ENCODE measurements around the gene PRRT2.
"Not testable (repeated sequence)": the region's sequence is repeated elsewhere in the genome, so short reads cannot be mapped to it uniquely, and the experiment has no call there.

The PRRT2 gene

GRCh38 chr16:29811896-29812665 is at the start of gene PRRT2:
Gene PRRT2, plus strand, starts transcription at chr16:29812193. Its CDS starts 862 bp downstream, at chr16:29813055.
- peak; percentile 53 for DNase-seq

- DNase-seq = no peak
Measured at GRCh38 chr16:29763326-29763725, 48.7 kb upstream of the PRRT2 start.

- DNase-seq = no peak
Measured at GRCh38 chr16:29765167-29766032, 46.6 kb upstream of the PRRT2 start.

GRCh38 chr16:29766571-29766970 is 45.4 kb upstream of the PRRT2 start:
- DNase-seq = no peak

- no peak for DNase-seq
Measured at GRCh38 chr16:29767062-29767461, 44.9 kb upstream of the PRRT2 start.

- DNase-seq = no peak
Measured at GRCh38 chr16:29769507-29769906, 42.5 kb upstream of the PRRT2 start.

- DNase-seq = no peak
Measured at GRCh38 chr16:29770250-29770929, 41.6 kb upstream of the PRRT2 start.

GRCh38 chr16:29772330-29772729 is 39.7 kb upstream of the PRRT2 start:
- DNase-seq = not testable (repeated sequence)

- DNase-seq = no peak
Measured at GRCh38 chr16:29774730-29775129, 37.3 kb upstream of the PRRT2 start.

GRCh38 chr16:29775742-29776408 is 36.1 kb upstream of the PRRT2 start:
- no peak for DNase-seq

GRCh38 chr16:29777576-29778350 is 34.2 kb upstream of the PRRT2 start, which contains the start of gene ZG16:
Gene ZG16, plus strand, starts transcription at chr16:29778256. Its CDS starts 1,011 bp downstream, at chr16:29779267.
- DNase-seq = no peak

- DNase-seq = no peak
Measured at GRCh38 chr16:29779474-29779873, 32.5 kb upstream of the PRRT2 start.

GRCh38 chr16:29783094-29783953 is 28.7 kb upstream of the PRRT2 start:
- not testable (repeated sequence) for DNase-seq

- no peak for DNase-seq
Measured at GRCh38 chr16:29784157-29784556, 27.8 kb upstream of the PRRT2 start.

- DNase-seq = no peak
Measured at GRCh38 chr16:29784901-29785500, 27.0 kb upstream of the PRRT2 start.

GRCh38 chr16:29787155-29787554 is 24.8 kb upstream of the PRRT2 start:
- not testable (repeated sequence) for DNase-seq

- no peak for DNase-seq
Measured at GRCh38 chr16:29789775-29790182, 22.2 kb upstream of the PRRT2 start.

- peak; percentile 96 for DNase-seq
Measured at GRCh38 chr16:29790183-29790948, 21.6 kb upstream of the PRRT2 start, which contains the start of gene KIF22. Gene KIF22, plus strand, starts transcription at chr16:29790751. Its CDS starts 9 bp downstream, at chr16:29790760.
